IPS-15b (cell line): ENCODE data around the gene DUS1L.
"Not testable (repeated sequence)": the region's sequence is repeated elsewhere in the genome, so short reads cannot be mapped to it uniquely, and the experiment has no call there.

Experiments
- H3K27me3 ChIP-seq: one replicate; pipeline ENCODE4 v1.6.1; 2013; ENCODE audit warnings: low read length; ENCODE audit not compliant: control insufficient read depth, insufficient read depth
- H3K36me3 ChIP-seq: one replicate; pipeline ENCODE4 v1.6.1; 2013; ENCODE audit warnings: low read length; ENCODE audit not compliant: control insufficient read depth, insufficient read depth
- H3K4me1 ChIP-seq: one replicate; pipeline ENCODE4 v1.6.1; 2013; ENCODE audit warnings: mild to moderate bottlenecking, low read length; ENCODE audit not compliant: control insufficient read depth, insufficient read depth
- H3K4me3 ChIP-seq: one replicate; pipeline ENCODE4 v1.5.1; 2013; ENCODE audit warnings: low read depth, low read length
- H3K9ac ChIP-seq: one replicate; pipeline ENCODE4 v1.6.1; 2013; ENCODE audit warnings: low read depth, mild to moderate bottlenecking, low read length
- H3K9me3 ChIP-seq: one replicate; pipeline ENCODE4 v1.6.1; 2013; ENCODE audit warnings: mild to moderate bottlenecking, low read length; ENCODE audit not compliant: control insufficient read depth, insufficient read depth

The DUS1L gene

DNA sequence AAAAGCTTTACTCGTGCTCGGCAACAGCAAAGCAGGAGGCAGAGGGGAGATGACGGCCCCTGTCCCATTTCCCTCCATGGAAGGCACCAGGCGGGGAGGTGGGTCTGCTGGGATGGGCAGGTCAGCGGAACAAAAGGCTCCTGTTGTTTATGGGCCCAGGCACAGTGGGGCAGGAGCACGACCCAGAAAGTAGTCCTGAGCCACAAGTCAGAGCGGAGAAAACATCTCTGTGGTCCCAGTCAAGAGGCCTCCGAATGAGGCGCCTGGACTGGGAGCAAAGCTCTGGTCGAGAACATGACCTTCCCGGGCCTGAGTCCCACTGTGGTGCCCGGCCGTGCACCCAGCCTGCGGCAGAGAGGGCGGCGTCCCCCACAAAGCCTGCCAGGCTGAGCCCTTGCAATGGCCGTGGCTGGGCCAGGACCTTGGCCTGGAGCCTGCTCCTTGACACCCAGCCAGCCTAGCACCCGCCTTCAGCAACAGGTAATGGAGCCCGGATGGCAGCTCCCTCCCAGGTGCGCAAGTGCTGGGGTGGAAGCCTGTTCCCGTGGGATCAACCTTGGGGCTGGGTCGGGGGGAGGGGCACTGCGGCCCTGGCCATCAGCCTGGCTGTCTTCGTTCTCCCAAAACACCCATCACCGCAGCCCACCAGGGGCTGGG, 17.6 kb downstream of the DUS1L start:
- H3K4me3 ChIP-seq: no peak overlapping the region
- no peaks in the 10 kb centered on the region for H3K27me3 ChIP-seq
- H3K4me1 ChIP-seq: no peaks in the 10 kb centered on the region
- peaks cover 27% of the 10 kb centered on the region for H3K36me3 ChIP-seq
- H3K9ac ChIP-seq: no peak overlapping the region
- no peaks in the 10 kb centered on the region for H3K9me3 ChIP-seq

DNA sequence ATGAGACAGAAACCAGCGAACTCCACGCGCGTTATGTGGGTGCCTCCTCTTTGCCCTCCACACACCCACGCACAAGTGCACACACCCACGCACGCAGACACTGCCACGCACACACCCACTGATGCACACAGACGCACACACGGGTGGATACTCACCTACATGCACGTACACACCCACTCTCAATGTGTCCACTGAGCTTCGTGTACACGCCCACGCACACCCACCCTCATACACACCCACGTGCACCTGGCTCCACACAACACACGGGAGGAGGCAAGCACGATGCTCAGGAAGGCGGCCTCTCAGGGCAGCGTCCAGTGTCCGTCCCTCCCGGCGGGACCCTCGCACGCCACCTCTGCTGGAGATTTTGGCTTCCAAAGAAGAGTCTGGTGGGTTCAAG, 18.2 kb downstream of the DUS1L start:
- no peak overlapping the region for H3K9ac ChIP-seq
- H3K4me3 ChIP-seq: no peak overlapping the region
- no peaks in the 10 kb centered on the region for H3K27me3 ChIP-seq
- no peaks in the 10 kb centered on the region for H3K9me3 ChIP-seq
- H3K36me3 ChIP-seq: peaks cover 27% of the 10 kb centered on the region
- no peaks in the 10 kb centered on the region for H3K4me1 ChIP-seq

DNA sequence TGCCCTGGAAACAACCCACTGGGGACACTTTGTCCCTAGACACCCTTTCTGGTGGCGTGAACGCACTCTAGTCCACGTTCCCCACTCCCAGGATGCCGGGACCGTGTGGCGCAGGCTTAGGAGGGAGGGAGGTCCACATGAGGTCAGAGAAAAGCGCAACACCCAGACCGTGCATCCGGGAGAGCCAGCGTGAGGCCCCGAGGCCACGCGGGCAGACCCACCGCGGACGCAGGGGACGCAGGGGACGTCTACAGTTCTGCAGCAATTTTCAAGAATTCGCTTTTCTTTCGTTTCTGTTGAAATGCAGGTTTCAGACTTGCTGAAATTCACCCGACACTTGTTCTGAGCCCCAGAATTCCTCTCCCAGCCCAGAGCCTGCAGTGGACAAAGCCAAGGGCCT, 18.7 kb downstream of the DUS1L start:
- Histone ChIP-seq H3K9ac (no peak overlapping the region), H3K4me3 (no peak overlapping the region), H3K4me1 (no peaks in the 10 kb centered on the region), H3K36me3 (peaks cover 27% of the 10 kb centered on the region), H3K9me3 (no peaks in the 10 kb centered on the region), H3K27me3 (no peaks in the 10 kb centered on the region)

DNA sequence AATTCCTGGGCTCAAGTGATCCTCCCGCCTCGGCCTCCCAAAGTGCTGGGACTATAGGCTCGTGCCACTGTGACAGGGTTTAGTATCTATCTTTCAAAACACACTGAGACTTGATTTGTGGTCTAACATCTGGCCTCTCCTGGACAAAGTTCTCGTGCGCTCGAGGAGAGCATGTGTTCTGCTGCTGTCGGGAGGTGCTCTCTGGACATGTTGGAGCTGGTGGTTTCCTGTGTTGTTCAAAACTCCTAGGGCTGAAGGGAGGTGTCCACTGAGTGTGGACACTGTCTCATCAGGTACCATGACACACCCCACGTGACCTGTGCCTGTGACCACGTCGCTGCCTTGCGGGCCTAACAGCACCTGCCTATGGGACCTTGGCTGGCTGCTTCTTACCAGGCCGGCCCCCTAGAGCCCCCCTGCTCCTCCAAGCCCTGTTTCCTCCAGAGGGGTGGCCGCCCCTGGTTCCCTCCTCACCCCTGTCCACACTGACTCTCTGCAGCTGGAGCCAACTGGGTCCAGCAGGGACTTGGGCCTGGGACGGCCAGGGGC, 19.6 kb downstream of the DUS1L start:
- Histone ChIP-seq H3K9ac (no peak overlapping the region), H3K27me3 (no peaks in the 10 kb centered on the region), H3K4me1 (no peaks in the 10 kb centered on the region), H3K9me3 (no peaks in the 10 kb centered on the region), H3K36me3 (peaks cover 27% of the 10 kb centered on the region), H3K4me3 (no peak overlapping the region)

DNA sequence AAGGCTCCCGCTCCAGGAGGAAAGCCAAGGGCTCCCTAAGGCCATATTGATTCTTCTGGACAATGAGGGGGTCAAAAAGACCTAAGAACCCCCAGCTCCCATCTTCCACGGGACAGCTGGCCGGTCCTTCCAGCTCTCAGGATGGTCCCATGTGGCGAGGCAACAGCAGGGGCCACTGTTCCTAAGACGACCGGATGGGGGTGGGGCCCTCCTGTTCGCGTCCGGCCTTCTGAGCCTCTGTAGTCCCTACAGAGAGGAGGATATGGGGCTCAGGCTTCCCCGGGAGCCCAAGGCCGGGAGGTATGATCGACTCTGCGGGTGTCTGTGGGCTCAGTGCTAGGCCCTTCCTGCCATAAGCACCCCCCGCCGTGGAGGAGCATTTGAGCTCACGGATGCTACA, 22.1 kb downstream of the DUS1L start:
- no peak overlapping the region for H3K9ac ChIP-seq
- peaks cover 2% of the 10 kb centered on the region for H3K27me3 ChIP-seq
- no peaks in the 10 kb centered on the region for H3K9me3 ChIP-seq
- H3K4me1 ChIP-seq: no peaks in the 10 kb centered on the region
- peaks cover 13% of the 10 kb centered on the region for H3K36me3 ChIP-seq
- H3K4me3 ChIP-seq: no peak overlapping the region

DNA sequence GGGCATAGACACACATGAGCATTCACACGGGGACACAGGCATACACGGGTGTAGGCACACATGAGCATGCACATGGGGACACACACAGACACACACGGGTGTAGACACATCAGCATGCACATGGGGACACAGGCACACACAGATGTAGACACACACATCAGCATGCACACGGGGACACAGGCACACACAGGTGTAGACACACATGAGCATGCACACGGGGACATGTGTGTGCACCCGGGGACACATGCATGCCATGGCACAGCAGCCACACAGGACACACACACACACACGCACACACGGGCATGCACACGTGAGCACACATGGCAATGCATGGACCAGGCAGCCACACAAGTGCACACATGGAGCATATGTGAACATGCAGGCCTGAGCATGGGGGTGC, 23.0 kb downstream of the DUS1L start:
- Histone ChIP-seq H3K4me3 (no peak overlapping the region), H3K9ac (no peak overlapping the region), H3K9me3 (no peaks in the 10 kb centered on the region), H3K27me3 (peaks cover 2% of the 10 kb centered on the region), H3K36me3 (peaks cover 8% of the 10 kb centered on the region), H3K4me1 (no peaks in the 10 kb centered on the region)

DNA sequence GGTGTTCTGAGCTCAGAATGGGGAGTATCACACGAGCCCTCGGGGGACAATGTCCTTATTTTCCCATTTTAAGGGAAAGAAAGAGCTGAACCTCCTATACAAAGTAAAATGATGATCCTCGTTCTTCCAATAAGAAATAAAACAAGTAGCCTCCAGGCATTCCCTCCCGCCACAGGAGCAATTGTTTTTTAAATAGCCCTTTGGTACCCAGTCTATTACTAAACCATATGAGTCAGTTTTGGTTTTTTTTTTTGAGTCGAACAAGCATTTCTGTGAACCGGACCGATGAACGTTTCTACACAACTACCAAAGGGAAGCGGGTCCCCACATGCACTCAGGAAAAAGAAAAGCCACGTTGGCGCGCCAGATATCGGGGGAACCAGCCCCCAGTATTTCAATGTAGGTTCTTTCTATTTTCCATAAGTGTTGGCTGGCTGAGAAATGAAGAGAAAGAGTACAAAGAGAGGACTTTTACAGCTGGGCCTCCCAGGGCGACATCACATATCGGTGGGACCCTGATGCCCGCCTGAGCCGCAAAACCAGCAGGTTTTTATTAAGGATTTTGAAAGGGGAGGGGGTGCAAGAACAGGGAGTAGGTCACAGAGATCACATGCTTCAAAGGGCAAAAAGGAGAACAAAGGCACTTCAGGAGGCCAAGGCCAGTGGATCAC, 24.3 kb downstream of the DUS1L start:
- Histone ChIP-seq H3K9ac (no peak overlapping the region), H3K4me1 (no peaks in the 10 kb centered on the region), H3K27me3 (peaks cover 4% of the 10 kb centered on the region), H3K36me3 (no peaks in the 10 kb centered on the region), H3K9me3 (no peaks in the 10 kb centered on the region), H3K4me3 (no peak overlapping the region)

DNA sequence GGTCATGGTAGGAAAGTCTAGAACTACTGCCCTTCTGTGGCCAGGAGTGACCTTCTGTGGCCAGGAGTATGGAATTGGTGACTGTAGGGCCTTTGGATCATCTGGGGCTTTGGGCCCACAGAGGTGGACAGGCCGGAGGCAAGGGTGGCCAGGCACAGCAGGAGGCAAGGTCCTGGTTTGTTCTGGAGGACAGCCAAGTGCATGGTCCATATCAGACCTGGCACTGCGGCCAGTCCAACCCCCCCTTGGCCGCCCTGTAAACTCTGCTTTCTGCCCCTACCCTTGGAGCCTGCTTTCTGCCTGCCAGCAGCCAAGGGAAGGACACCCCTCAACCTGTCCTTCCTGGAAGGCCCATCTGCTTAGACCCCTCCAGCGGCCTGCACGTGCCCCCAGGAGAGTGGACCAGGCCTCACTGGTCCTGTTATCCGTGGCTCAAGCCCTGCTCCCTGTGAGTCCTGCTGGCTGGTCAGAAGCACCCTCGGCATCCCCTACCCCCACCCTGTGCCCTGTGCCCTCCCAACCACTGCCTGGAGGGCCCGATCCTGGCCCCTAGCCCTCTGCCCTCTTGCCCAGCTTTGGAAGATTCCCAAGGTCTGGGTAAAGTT, 25.8 kb downstream of the DUS1L start:
- peaks cover 4% of the 10 kb centered on the region for H3K27me3 ChIP-seq
- no peaks in the 10 kb centered on the region for H3K36me3 ChIP-seq
- H3K4me3 ChIP-seq: no peak overlapping the region
- no peak overlapping the region for H3K9ac ChIP-seq
- H3K4me1 ChIP-seq: no peaks in the 10 kb centered on the region
- no peaks in the 10 kb centered on the region for H3K9me3 ChIP-seq

DNA sequence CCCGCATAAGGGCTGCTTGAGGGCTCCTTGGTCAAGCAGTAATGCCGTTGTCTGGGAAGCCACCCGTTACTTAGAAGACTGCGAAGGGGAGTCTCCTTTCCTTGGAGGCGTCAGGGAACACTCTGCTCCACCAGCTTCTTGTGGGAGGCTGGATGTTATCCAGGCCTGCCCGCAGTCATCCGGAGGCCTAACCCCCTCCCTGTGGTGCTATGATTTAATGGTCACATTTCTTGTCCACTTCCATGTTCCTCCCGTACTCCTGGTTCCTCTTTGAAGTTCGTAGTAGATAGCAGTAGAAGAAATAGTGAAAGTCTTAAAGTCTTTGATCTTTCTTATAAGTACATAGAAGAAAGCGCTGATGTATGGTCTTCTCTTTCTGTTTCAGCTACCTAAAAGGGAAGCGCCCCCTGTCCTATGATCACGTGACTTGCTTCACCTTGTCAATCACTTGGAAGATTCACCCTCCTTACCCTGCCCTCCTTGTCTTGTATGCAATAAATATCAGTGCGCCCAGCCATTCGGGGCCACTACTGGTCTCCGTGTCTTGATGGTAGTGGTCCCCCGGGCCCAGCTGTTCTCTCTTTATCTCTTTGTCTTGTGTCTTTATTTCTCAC, 26.7 kb downstream of the DUS1L start:
- H3K9ac ChIP-seq, H3K27me3 ChIP-seq, H3K4me3 ChIP-seq, H3K4me1 ChIP-seq, H3K9me3 ChIP-seq, H3K36me3 ChIP-seq: not testable (repeated sequence)

DNA sequence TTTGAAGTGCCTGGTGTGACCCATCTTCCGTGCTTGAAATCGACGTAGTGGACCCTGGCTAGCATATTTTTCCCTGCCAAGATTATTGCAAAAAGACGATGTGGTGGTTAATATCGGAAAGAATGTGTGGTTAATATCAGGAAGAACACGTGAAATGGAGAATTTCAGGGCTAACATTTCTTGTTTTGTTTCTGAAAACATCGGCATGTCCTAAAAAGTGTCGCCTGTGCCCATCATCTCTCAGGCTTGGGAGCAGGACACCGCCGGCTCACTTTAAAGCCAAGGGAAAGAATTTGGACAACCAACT, 27.8 kb downstream of the DUS1L start:
- Histone ChIP-seq H3K9ac (no peak overlapping the region), H3K4me3 (peak overlapping the region; percentile 2), H3K9me3 (no peaks in the 10 kb centered on the region), H3K4me1 (no peaks in the 10 kb centered on the region), H3K36me3 (no peaks in the 10 kb centered on the region), H3K27me3 (peaks cover 4% of the 10 kb centered on the region)

DNA sequence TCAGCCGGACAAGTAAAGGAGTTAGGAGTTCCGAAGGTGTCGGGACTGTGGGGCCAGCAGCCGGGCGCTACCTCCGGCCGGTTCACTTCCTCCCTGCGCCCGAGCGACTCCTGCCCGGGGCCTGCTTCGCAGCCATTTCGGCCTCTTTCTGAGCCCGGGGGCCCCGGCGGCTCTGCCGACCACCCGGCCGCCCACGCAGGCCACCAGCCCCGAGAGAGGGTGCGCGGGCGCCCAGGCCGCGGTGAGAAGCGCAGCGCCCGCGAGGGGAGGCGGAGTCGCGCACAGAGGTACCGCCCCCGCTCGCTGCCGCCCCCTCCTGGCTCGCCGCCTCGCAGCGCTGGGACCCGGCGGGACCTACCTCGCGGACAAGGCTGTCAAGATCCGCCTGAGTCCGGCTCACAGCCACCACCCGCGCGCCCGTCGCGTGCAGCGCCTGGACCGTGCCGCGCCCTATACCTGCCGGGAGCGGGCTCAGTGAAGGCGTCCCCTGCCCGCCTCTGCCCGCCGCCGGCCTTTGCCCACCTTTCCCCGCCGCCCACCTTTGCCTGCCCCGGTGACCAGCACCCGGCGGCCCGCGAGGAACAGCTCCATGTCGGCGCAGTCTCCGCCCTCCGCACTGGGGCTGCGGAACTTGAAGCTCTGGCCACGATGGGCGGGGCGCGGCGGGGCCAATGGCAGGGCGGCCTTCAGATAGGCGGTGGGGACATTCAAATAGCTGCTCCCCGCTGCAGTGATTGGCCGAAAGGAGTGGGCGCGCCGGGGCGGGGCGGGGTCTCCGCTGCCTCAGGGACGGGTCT, 28.3 kb downstream of the DUS1L start, which contains the start of gene DCXR:
DCXR (minus strand) TSS at position 606 of the 797 bp plus-strand sequence; CDS start at position 591, 15 bp downstream.
- Histone ChIP-seq H3K4me1 (no peaks in the 10 kb centered on the region), H3K9ac (peak within 1 kb of the TSS; percentile 54), H3K27me3 (peaks cover 4% of the 10 kb centered on the region), H3K9me3 (no peaks in the 10 kb centered on the region), H3K36me3 (no peaks in the 10 kb centered on the region), H3K4me3 (peak within 1 kb of the TSS; percentile 76)
